Upper lobe of left lung (tissue), 6 donors: ENCODE data around the gene PKMYT1. TPM values are rescaled to one million over a fixed set of nuclear protein-coding genes. Genes with fewer than 3 reads are reported as not detected.

ENCODE experiments used
- ATAC-seq, 2 donors: fragments of 200-7000 bp; cut with Tn5 transposase; one replicate each; pipeline ENCODE4 v1.9.1; 2022; ENCODE audit warnings: mild to moderate bottlenecking in 2 of 2, moderate library complexity in 2 of 2; ENCODE audit not compliant: low FRiP score in 2 of 2
- DNase-seq, 2 donors: peaks; one replicate each; pipeline ENCODE4 v3.0.0-alpha.2; 2019 to 2020
- H3K27ac ChIP-seq, 4 donors: fragments of 200-600 bp; sonication (generic); one replicate each; pipeline ENCODE4 v1.5.1; 2016 to 2019
- H3K27me3 ChIP-seq, 4 donors: fragments of 200-600 bp; sonication (generic); one replicate each; pipeline ENCODE4 v1.5.1; 2017 to 2019
- H3K36me3 ChIP-seq, 4 donors: fragments of 200-600 bp; sonication (generic); one replicate each; pipeline ENCODE4 v1.5.1; 2016 to 2019
- H3K4me1 ChIP-seq, 4 donors: fragments of 200-600 bp; sonication (generic); one replicate each; pipeline ENCODE4 v1.5.1; 2018 to 2019
- H3K4me3 ChIP-seq, 4 donors: fragments of 200-600 bp; sonication (generic); one replicate each; pipeline ENCODE4 v1.5.1; 2017 to 2019; ENCODE audit warnings: mild to moderate bottlenecking in 2 of 4, moderate library complexity in 1 of 4
- H3K9me3 ChIP-seq, 4 donors: fragments of 200-600 bp; sonication (generic); one replicate each; pipeline ENCODE4 v1.5.1; 2018 to 2019
- EP300 ChIP-seq, 4 donors: sonication (generic); formaldehyde crosslinking; IDR thresholded peaks; one replicate each; pipeline ENCODE4 v1.5.1; 2017; ENCODE audit warnings: antibody characterized with exemption in 4 of 4, control low read depth in 2 of 4
- POLR2A ChIP-seq, 4 donors: fragments of 450-650 bp; IDR thresholded peaks; one replicate each; pipeline ENCODE4 v1.5.1; 2016 to 2017; ENCODE audit warnings: antibody characterized with exemption in 4 of 4, mild to moderate bottlenecking in 2 of 4
- POLR2AphosphoS5 ChIP-seq, 2 donors: sonication (generic); formaldehyde crosslinking; IDR thresholded peaks; one replicate each; pipeline ENCODE4 v1.5.1; 2017; ENCODE audit warnings: antibody characterized with exemption in 2 of 2
- WGBS, 2 donors: methylation state at CpG; one replicate each; pipeline ENCODE4 v1.1.5; 2017 to 2018; 5-methylcytosine and 5-hydroxymethylcytosine counted together
- total RNA-seq, 6 donors: library from RNA; depleted of rRNA in 4 of 6; stranded (reverse); fragments of >200 nt in 4 of 6; gene quantifications; one replicate each; pipeline versions ENCODE4 v1.1.0 to v1.2.1, GENCODE V29; 2016 to 2021
- TF ChIP-seq, protein P1 (sequence below), 6 experiments: fragments of 450-650 bp in 4 of 6; fragments of 200-600 bp in 2 of 6; sonication (generic) in 2 of 6; IDR thresholded peaks; one replicate each; pipeline ENCODE4 v1.5.1; 2016 to 2019; ENCODE audit warnings: antibody characterized with exemption in 6 of 6
- donor health status: DM: no; HTN: no; CAD: no; lungs with moderate emphysema.
- donor health status: DM: no; HTN: yes; CAD: no; lungs with severe emphysema.

The PKMYT1 gene
- total RNA-seq, 6 donors from 2014 or later = 0.39 to 19.1 (median 5.4) TPM

DNA sequence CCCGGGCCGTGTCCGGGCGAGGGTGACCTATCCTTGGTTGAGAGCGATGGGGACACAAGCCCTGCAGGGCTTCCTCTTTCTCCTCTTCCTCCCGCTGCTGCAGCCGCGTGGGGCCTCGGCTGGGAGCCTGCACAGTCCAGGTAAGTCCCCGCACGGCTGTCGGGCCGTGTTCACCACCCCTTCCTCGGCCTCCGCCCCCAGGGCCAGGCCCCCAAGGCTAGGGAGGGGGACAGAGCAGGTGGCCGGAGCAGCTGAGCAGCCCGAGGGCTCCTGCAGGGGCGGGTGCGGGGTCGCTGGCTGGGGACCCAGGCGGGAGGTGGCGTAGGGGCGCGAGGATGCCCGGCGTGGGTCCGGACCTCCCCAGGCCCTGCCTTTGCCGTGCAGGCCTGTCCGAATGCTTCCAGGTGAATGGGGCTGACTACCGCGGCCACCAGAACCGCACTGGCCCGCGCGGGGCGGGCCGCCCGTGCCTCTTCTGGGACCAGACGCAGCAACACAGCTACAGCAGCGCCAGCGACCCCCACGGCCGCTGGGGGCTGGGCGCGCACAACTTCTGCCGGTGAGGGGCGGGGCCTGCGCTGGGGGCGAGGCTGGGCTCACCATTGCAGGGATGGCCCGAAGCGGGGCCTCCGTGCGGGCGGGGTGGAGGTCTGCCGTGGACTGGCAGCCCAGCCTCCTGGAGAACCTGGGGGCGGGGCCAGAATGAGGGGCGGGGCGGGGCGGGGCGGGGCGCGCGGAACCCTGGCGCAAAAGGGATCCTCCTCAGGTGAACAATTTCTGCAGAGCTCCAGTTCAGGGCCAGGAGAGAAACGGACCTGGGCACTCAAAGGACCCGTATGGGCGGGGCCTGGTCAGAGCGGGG, 15.5 kb downstream of the PKMYT1 start:
- H3K4me3 ChIP-seq = peak overlapping the region in 3 of 4 donors; percentile 24 to 41 (median 38)
- DNase-seq = peak in 1 of 2 donors; percentile 89
- H3K9me3 ChIP-seq = no peaks in the 10 kb centered on the region
- TF ChIP-seq EP300 (IDR thresholded peaks at IDR 0.05) = no peak
- no peak for TF ChIP-seq POLR2AphosphoS5 (IDR thresholded peaks at IDR 0.05)
- no peak for TF ChIP-seq POLR2A (IDR thresholded peaks at IDR 0.05)
- TF ChIP-seq, protein P1, sequence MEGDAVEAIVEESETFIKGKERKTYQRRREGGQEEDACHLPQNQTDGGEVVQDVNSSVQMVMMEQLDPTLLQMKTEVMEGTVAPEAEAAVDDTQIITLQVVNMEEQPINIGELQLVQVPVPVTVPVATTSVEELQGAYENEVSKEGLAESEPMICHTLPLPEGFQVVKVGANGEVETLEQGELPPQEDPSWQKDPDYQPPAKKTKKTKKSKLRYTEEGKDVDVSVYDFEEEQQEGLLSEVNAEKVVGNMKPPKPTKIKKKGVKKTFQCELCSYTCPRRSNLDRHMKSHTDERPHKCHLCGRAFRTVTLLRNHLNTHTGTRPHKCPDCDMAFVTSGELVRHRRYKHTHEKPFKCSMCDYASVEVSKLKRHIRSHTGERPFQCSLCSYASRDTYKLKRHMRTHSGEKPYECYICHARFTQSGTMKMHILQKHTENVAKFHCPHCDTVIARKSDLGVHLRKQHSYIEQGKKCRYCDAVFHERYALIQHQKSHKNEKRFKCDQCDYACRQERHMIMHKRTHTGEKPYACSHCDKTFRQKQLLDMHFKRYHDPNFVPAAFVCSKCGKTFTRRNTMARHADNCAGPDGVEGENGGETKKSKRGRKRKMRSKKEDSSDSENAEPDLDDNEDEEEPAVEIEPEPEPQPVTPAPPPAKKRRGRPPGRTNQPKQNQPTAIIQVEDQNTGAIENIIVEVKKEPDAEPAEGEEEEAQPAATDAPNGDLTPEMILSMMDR (IDR thresholded peaks at IDR 0.05) = no peak
- no peak overlapping the region for H3K27ac ChIP-seq
- ATAC-seq = no peak
- H3K36me3 ChIP-seq = no peaks in the 10 kb centered on the region
- H3K4me1 ChIP-seq = peaks cover 43 to 72% (median 54%) of the 10 kb centered on the region in 4 donors
- peaks cover 0 to 66% (median 48%) of the 10 kb centered on the region in 4 donors for H3K27me3 ChIP-seq
- 2% methylated on average over 25 of the region's 68 CpGs; no CpG with 5 or more reads in 1 of the 2 donors for WGBS, 2 donors

DNA sequence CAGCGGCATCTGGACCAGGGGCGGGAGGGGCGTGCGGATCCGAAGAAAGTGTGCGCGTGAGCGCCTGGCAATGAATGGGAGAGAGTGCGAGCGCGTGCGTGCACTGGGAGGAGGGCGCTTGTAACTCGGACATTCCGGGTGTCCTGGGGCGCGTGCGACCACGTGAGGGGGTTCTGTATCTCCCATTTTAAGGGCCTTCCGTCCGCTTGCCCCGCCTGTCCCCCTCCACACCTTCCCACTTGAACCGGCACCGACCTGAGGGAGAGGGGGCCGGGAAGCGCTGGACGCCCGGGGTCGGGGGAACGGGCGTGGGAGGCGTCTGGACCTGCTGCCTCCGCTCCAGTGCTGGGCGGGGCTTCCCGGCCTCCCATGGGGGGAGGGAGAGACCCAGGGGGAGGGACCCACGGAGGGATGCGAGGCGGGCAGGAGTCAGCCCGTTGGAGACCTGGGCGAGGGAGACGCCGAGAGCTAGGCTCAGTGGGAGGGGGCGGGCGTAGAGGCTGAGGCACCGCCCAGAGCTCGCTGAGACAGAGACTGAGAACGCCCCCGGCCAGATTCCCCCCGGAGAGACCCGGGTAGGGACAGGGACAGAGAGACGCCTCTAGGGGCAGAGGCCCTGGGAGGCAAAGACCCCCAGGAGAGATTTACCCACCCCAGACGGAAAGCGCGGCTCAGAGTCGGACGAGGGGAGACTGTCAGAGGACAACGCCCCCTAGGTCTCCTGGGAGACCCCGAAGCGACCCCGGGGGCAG, 16.3 kb downstream of the PKMYT1 start, which contains the start of gene KREMEN2:
TSS of gene KREMEN2 (plus strand) at position 553 of the 752 bp plus-strand sequence. CDS start 246 bp downstream, outside the sequence.
- WGBS, 2 donors = 0 to 1% methylated on average over 3 to 43 of the region's 60 CpGs
- Histone ChIP-seq H3K27ac (no peak within 1 kb of the TSS), H3K36me3 (no peaks in the 10 kb centered on the region), H3K9me3 (no peaks in the 10 kb centered on the region), H3K4me3 (peak within 1 kb of the TSS in 3 of 4 donors; percentile 24 to 41 (median 38)), H3K27me3 (peaks cover 0 to 69% (median 48%) of the 10 kb centered on the region in 4 donors), H3K4me1 (peaks cover 43 to 65% (median 53%) of the 10 kb centered on the region in 4 donors)
- no peak for ATAC-seq
- DNase-seq = peak in 1 of 2 donors; percentile 85
- TF ChIP-seq, protein P1 (IDR thresholded peaks at IDR 0.05) = no peak
- TF ChIP-seq POLR2AphosphoS5 (IDR thresholded peaks at IDR 0.05) = no peak

DNA sequence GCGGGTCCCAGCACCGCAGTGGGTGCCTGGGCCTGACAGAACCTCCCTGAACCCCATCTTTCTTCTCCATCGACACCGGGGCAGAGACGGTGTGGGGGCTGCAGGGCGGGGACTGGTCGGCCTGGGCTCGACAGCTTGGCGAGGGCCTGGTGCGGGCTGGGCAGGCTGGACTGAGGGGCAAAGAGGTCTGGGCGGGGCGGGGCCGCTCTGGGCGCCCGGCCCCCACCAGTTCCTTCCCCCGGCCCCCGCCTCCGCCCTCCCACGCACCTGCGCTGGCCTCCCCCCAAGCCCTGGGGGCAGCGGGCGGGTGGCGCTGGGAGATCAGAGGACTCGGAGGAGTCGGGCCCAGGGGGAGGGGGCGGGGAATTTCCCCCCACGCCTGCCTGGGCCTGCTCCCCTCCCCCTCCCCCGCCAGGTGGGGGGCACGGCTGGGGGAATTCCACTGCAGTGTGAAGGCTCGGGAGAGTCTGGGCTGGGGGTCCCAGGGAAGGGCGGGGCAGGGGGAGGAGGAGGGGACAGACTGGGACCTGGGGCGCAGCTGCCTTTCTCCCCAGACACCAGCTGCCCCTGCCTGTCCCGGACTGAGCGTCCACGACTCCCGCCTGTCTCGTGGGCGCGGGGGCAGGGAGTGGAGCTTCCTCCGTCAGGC, 17.0 kb downstream of the PKMYT1 start:
- DNase-seq (peak in 1 of 2 donors; percentile 74), ATAC-seq (no peak)
- H3K27me3 ChIP-seq = peaks cover 0 to 67% (median 48%) of the 10 kb centered on the region in 4 donors
- TF ChIP-seq EP300 (IDR thresholded peaks at IDR 0.05) (no peak), POLR2AphosphoS5 (IDR thresholded peaks at IDR 0.05) (no peak), POLR2A (IDR thresholded peaks at IDR 0.05) (no peak)
- TF ChIP-seq, protein P1 (IDR thresholded peaks at IDR 0.05) = no peak
- WGBS, 2 donors = 2 to 10% methylated on average over 2 to 23 of the region's 40 CpGs
- H3K4me3 ChIP-seq = peak overlapping the region in 2 of 4 donors; percentile 24 to 38
- no peaks in the 10 kb centered on the region for H3K36me3 ChIP-seq
- no peaks in the 10 kb centered on the region for H3K9me3 ChIP-seq
- H3K4me1 ChIP-seq = peaks cover 37 to 58% (median 46%) of the 10 kb centered on the region in 4 donors
- no peak overlapping the region for H3K27ac ChIP-seq

DNA sequence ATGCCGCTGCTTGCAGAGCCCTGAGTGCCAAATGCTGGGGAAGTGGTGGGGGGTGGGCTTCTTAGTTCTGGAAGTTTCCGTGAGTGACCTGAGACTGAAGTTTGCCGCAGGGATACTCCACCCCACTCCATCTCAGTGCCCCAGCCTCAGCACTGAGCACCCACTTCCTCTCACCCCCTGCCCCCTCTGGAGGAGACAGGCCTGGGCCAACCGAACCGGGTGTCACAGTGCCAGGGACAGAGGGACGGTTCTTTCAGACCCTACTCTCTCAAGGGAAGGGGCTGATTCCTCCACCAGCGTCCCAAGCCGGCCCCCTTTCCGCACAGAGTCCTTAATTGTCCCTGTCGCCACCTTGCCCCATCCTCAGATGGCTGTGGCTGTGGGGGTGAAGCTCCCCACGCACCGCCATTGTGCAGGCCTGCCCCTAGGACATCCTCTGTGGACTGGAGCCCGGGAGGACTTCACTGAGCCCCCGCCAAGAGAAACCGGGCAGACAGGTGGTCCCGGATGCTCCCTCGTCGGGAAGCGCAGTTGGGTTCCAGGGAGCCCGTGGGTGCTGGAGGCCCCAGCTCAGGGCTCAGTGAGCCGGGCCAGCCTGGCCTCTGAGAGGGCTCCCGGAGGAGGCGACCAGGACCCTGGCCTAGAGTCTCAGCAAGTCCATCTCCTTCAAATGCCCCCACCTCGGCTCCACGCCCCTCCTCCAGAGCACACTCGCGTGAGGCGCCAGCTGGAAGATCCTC, 17.7 kb downstream of the PKMYT1 start:
- H3K4me3 ChIP-seq = no peak overlapping the region
- no peaks in the 10 kb centered on the region for H3K36me3 ChIP-seq
- peaks cover 0 to 60% (median 44%) of the 10 kb centered on the region in 4 donors for H3K27me3 ChIP-seq
- TF ChIP-seq, protein P1 (IDR thresholded peaks at IDR 0.05) = no peak
- no peak for TF ChIP-seq EP300 (IDR thresholded peaks at IDR 0.05)
- TF ChIP-seq POLR2AphosphoS5 (IDR thresholded peaks at IDR 0.05) = no peak
- TF ChIP-seq POLR2A (IDR thresholded peaks at IDR 0.05) = no peak
- WGBS, 2 donors = 25 to 36% methylated on average over 8 to 23 of the region's 28 CpGs
- ATAC-seq = peak in 1 of 2 donors; percentile 1
- no peak overlapping the region for H3K27ac ChIP-seq
- peak in 1 of 2 donors; percentile 50 for DNase-seq
- no peaks in the 10 kb centered on the region for H3K9me3 ChIP-seq
- peaks cover 36 to 51% (median 42%) of the 10 kb centered on the region in 4 donors for H3K4me1 ChIP-seq
